Mucosa of descending colon (tissue), 3 donors: ENCODE measurements around the gene ANTXR2. TPM values are rescaled to one million over a fixed set of nuclear protein-coding genes. Genes with fewer than 3 reads are reported as not detected.
"Not testable (repeated sequence)": the region's sequence is repeated elsewhere in the genome, so short reads cannot be mapped to it uniquely, and the experiment has no call there.

Experiments used
- ATAC-seq: fragments of 200-7000 bp; cut with Tn5 transposase; one replicate; pipeline ENCODE4 v1.9.1; 2020; ENCODE audit warnings: mild to moderate bottlenecking, moderate library complexity
- DNase-seq, 3 donors: peaks; one replicate each; pipeline ENCODE4 v3.0.0-alpha.2; 2020
- H3K36me3 ChIP-seq: fragments of 200-600 bp; one replicate; pipeline ENCODE4 v1.8.0; 2021; ENCODE audit warnings: low read depth, mild to moderate bottlenecking
- H3K4me1 ChIP-seq: fragments of 200-600 bp; one replicate; pipeline ENCODE4 v1.8.0; 2021; ENCODE audit warnings: low read depth, mild to moderate bottlenecking
- H3K4me3 ChIP-seq: fragments of 200-600 bp; one replicate; pipeline ENCODE4 v1.8.0; 2021; ENCODE audit warnings: mild to moderate bottlenecking
- H3K9me3 ChIP-seq: fragments of 200-600 bp; one replicate; pipeline ENCODE4 v1.8.0; 2021; ENCODE audit warnings: mild to moderate bottlenecking
- CTCF ChIP-seq: fragments of 200-600 bp; IDR thresholded peaks from one replicate; pipeline ENCODE4 v1.8.0; 2022; ENCODE audit warnings: antibody characterized with exemption, mild to moderate bottlenecking
- intact Hi-C, 2 donors: fragments of 100-400 bp; cut with DNase I in 1 of 2; cut with micrococcal nuclease in 1 of 2; formaldehyde crosslinking; loops; one replicate each; pipeline versions ENCODE4 v1.11.0 to v1.11.1; 2022; cut with DNase I, micrococcal nuclease
- total RNA-seq, 3 donors: library from RNA; stranded (reverse); fragmentation: NEBNext Ultra II Directional in 2 of 3; extraction: Animal tissue kit (Norgen Biotek cat#: 25700) in 2 of 3; gene quantifications; one replicate each; pipeline versions ENCODE4 v1.2.1 to v1.2.4, GENCODE V29; 2021 to 2023
- donor health status: DM: no; HTN: no; CAD: no; lungs with moderate emphysema.
- donor health status: DM: no; HTN: no; CAD: no.
- donor health status: DM: no; HTN: yes; CAD: no.

The ANTXR2 gene
- total RNA-seq, 3 donors from 2014 or later = 83.2 to 276 (median 120) TPM

GRCh38 chr4:80006935-80007744 lies 65.9 kb downstream of the ANTXR2 start:
- peaks cover 12% of the 10 kb centered on the region for H3K9me3 ChIP-seq
- TF ChIP-seq CTCF = no peak
- intact Hi-C loops = no loop called here
- peak; percentile 51 for ATAC-seq
- no peaks in the 10 kb centered on the region for H3K36me3 ChIP-seq
- H3K4me3 ChIP-seq = no peak overlapping the region
- DNase-seq = no peak
- no peaks in the 10 kb centered on the region for H3K4me1 ChIP-seq

GRCh38 chr4:80005863-80006262 lies 67.2 kb downstream of the ANTXR2 start:
- ATAC-seq (peak; percentile 28), DNase-seq (no peak)
- Histone ChIP-seq H3K4me1 (no peaks in the 10 kb centered on the region), H3K36me3 (no peaks in the 10 kb centered on the region), H3K9me3 (peaks cover 12% of the 10 kb centered on the region), H3K4me3 (no peak overlapping the region)
- intact Hi-C loops = no loop called here
- no peak for TF ChIP-seq CTCF

- DNase-seq = no peak
- intact Hi-C loops = no loop called here
- no peaks in the 10 kb centered on the region for H3K36me3 ChIP-seq
- no peaks in the 10 kb centered on the region for H3K4me1 ChIP-seq
- peaks cover 12% of the 10 kb centered on the region for H3K9me3 ChIP-seq
- H3K4me3 ChIP-seq = no peak overlapping the region
- no peak for TF ChIP-seq CTCF
- no peak for ATAC-seq
These were observed 68.7 kb downstream of the ANTXR2 start for GRCh38 chr4:80004319-80004718.

GRCh38 chr4:80002559-80002958 lies 70.5 kb downstream of the ANTXR2 start:
- H3K4me3 ChIP-seq, DNase-seq, ATAC-seq, H3K36me3 ChIP-seq, intact Hi-C loops, H3K4me1 ChIP-seq: not testable (repeated sequence)
- H3K9me3 ChIP-seq = peaks cover 12% of the 10 kb centered on the region

- H3K9me3 ChIP-seq, H3K4me3 ChIP-seq, intact Hi-C loops, H3K36me3 ChIP-seq, DNase-seq, H3K4me1 ChIP-seq, ATAC-seq: not testable (repeated sequence)
These were observed 74.0 kb downstream of the ANTXR2 start for GRCh38 chr4:79999048-79999447.

GRCh38 chr4:79998201-79998600 lies 74.8 kb downstream of the ANTXR2 start:
- H3K36me3 ChIP-seq = no peaks in the 10 kb centered on the region
- no peaks in the 10 kb centered on the region for H3K9me3 ChIP-seq
- no peak for ATAC-seq
- DNase-seq = no peak
- no peak overlapping the region for H3K4me3 ChIP-seq
- intact Hi-C loops = no loop called here
- no peak for TF ChIP-seq CTCF
- H3K4me1 ChIP-seq = no peaks in the 10 kb centered on the region
